SW 1271 (cell line): ENCODE results near the gene LRFN3.
"Not testable (repeated sequence)": the region's sequence is repeated elsewhere in the genome, so short reads cannot be mapped to it uniquely, and the experiment has no call there.

ENCODE experiments used
- DNase-seq, 2 experiments: peaks; one replicate each; lab custom pipeline; 2025; lab: John Stamatoyannopoulos, UW

LRFN3 gene, protein sequence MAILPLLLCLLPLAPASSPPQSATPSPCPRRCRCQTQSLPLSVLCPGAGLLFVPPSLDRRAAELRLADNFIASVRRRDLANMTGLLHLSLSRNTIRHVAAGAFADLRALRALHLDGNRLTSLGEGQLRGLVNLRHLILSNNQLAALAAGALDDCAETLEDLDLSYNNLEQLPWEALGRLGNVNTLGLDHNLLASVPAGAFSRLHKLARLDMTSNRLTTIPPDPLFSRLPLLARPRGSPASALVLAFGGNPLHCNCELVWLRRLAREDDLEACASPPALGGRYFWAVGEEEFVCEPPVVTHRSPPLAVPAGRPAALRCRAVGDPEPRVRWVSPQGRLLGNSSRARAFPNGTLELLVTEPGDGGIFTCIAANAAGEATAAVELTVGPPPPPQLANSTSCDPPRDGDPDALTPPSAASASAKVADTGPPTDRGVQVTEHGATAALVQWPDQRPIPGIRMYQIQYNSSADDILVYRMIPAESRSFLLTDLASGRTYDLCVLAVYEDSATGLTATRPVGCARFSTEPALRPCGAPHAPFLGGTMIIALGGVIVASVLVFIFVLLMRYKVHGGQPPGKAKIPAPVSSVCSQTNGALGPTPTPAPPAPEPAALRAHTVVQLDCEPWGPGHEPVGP

DNA sequence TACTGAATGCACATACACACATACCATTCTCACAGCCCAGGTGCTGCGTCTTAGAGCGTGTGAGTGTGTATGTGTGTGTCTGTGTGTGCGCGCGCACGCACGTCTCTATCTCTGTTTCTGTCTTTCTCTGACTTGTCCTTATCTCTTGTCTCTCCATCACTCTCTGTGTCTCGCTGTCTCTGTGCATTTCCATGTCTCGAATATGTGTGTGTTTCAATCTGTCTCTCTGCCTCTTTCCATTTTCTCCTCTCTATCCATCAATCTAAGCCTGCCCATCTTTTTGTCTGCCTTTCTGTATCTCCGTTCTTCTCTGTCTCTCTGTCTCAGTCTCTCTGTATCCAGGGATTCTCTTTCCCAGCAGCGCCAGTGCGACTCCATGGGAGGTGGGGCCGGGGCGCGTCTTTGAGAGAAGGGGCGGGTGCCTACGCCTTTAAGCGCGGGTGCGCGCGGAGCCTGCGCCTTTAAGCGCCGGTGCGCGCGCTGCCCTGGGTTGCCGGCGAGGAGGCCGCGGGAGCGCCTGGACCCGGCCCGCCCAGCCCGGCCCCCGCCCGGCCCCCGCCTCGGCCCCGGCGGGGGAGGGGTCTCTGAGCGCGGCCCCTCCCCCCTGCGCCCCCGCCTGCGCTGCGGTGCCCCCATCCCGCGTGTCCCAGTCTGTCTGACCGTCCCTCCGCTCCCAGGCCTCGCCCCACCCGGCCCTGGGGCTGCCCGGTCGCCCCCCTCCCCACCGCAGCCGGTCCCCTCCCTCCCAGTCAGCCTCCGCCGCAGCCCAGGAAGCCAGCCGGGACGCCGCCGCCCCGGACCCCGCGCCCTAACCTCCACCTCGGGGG lies at the start of gene LRFN3:
Gene LRFN3 (plus strand): TSS at position 464 of the 827 bp plus-strand sequence. CDS start 3,052 bp downstream, outside the sequence.
- peak in 1 of 2 experiments; percentile 56 for DNase-seq

DNA sequence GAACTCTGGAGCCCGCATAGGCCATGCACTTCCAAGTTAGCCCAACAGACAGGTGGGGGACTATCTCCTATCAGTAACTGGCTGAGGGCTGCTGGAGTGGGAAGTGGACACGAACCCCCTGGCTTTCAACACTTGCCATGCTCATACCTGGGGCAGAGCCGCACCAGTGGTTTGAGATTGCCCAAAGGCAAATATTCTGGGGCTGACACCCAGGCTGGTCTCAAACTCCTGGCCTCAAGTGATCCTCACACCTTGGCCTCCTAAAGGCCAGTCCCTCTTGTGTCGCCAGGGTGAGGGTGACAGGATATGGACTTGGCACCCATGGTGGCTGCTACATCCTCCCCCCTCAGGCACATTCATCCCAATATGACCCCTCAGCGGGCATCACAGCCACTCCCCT lies 49.0 kb upstream of the LRFN3 start:
- DNase-seq, result no peak

DNA sequence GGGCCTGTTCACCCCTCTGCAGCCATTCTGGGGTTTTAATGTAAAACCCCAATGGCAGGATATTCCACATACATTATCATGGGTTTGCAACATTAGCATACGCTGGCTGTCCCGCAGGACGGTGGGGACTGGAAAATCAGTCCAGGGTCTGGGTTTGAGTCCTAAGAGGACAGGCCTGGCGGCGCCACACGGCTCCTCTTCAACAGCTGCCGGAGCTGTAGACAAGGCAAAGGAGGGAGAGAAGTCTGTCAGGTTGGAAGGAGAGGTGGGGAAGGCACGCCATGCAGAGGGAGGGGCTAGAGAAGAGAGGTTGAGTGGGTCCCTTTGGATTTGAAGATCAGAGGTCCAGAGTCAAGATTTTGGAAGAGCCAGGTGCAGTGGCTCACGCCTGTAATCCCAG lies 47.8 kb upstream of the LRFN3 start:
- no peak for DNase-seq

DNA sequence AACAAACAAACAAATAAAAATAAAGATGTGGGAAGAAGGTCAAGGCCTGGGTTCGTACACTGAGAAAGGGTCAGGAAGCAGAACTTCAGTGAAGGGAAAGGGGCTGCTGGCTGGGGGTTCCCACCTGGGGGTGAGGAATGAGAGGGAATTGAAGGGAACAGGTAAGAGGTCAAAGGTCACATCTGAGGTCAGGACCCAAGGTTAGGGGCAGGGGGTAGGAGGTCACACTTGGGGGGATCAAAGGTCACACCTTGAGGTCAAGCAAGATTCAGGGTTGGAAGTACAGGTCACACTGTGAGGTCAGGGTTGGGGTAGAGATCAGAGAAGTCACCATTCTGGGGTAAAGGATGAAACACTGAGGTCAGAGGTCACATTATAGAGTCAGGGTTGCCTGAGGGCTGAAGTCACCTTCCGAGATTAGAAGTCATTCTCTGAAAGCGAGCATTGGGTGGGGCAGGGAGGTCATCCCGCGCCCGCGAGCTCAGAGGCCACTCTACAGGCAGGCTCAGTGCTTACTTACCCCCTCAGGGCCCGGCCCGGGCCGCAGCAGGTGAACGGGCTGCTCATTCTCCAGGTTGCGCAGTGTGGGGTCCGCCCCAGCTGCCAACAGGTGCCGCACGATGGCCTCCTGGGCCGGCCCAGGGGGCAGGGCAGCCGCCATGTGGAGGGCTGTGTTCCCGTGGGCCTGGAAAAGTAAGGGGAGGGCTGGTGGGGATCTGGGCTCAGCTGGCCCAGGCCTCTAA lies 46.6 kb upstream of the LRFN3 start:
- DNase-seq, result no peak

DNA sequence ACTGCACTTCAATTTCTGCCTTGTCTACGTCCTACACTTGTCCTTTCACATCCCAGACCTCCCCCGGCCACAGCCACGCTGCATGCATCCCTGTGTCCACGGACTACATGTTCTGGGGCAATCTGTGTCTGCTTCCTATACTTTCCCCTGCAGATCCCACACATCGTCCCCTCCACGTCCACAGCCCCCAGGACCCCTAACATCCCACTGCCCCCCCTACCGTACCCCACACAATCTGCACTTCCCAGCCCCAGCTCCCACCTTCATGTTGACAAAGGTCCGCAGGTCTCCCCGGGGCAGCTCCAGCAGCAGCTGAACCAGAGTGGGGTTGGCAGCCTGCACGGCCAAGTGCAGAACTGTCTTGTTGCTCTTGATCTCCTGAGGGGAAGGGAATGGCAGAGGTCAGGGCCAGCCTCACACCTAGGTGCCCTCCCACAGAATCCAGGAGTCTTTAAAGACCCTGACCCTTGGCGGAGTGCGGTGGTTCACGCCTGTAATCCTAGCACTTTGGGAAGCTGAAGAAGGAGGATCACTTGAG lies 46.0 kb upstream of the LRFN3 start:
- DNase-seq, result no peak

DNA sequence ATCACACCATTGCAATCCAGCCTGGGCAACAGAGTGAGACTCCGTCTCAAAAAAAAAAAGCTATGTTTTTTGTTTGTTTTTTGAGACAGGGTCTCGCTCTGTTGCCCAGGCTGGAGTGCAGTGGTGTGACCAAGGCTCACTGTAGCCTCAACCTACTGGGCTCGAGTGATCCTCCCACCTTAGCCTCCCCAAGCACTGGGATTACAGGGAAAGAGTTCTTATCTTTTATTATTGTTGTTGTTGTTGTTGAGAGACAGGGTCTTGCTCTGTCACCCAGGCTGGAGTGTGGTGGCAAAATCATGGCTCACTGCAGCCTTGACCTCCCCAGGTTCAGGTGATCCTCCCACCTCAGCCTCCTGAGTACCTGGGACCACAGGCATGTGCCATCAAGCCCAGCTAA lies 44.4 kb upstream of the LRFN3 start:
- DNase-seq, result not testable (repeated sequence)

DNA sequence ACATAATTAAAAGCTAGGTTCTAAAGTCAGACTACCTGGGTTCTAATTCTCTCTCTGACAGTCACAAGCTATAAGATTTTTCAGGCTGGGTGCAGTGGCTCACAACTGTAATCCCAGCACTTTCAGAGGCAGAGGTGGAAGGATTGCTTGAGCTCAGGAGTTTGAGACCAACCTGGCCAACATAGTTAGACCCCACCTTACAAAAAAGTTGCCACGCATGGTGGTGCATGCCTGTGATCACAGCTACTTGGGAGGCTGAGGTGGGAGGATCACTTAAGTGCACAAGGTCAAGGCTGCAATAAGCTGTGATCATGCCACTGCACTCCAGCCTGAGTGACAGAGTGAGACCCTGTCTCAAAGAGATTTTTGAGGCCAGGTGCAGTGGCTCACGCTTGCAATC lies 41.8 kb upstream of the LRFN3 start:
- no peak for DNase-seq

DNA sequence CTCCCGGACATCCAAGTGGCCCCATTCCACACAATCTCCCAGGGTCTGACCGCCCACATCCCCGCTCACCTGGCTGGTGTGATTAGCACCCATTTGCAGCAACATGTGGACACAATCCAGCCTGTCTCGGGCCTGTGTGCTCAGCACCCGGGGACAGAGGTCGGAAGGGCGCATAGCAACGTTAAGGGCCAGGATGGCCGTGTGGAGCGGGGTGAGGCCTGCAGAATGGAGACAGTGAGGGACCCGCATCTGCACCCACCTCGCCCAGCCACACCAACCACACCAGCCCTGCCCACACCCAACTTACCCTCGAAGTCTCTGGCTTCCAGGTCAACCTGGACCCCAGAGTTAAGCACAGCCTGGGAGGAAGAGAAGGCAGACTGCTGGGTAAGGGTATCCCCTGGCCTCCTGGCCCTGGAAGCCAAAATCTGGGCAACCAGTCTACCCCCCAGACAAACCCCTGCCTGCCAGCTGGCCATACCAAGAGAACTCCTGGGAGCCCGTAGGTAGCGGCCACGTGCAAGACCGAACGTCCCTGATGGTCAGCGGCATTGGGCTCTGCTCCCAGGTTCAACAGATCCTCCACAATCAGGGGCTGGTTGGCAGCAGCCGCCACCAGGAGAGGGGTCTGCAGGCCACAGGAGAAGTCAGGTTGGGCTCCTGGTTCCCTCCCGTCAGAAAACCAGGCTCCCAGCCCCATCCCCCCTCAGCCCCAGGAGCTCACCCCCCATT lies 40.1 kb upstream of the LRFN3 start:
- DNase-seq, result no peak

DNA sequence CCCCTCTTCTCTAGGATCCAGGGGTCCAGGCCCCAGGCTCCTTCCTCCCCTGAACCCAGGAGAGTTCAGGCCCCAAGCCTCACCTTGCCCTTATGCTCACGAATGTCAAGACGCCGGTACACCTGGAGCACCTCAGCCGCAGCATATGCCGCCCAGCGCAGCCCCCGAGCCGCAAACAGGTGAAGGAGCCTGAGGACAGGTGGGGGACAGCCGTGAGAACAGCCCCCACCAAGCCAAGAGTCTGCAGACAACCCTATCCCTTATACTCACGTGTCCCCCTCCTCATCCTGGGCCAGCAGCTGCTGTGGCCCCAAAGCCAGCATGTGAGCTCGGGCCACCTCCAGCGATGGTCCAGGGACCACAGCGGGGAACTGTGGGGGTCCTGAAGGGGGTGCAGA lies 39.5 kb upstream of the LRFN3 start:
- no peak for DNase-seq

DNA sequence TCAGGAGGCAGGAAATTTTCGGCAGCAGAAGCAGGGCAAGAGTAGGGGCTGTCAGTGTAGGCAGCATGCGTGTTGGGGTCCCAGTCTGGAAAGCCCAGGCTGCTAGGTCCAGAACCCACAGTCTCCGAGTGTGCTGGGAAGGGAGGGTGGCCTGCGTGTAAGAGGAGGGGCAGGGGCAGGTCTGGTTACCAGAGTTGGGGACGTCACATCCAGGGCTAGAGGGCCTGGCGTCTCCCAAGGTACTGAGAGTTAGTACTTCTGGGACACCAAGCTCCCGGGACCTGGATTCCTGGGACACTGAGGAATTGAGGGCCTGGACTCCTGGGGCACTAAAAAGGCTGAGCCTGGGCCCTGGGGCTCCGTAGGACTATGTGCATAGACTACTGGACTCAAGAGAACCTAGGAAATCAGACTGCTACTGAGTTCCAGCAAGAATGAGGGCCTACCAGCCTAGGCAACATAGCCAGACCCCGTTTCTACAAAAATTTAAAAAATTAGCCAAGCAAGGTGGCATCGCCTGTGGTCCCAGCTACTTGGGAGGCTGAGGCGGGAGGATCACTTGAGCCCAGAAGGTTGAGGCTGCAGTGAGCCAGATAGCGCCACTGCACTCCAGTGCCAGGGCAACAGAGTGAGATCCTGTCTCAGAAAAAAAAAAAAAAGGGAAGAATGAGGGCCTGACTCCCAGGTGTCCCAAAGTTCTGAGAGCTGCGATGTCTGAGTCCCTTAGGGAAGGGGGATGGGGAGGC lies 38.3 kb upstream of the LRFN3 start:
- DNase-seq, result no peak

DNA sequence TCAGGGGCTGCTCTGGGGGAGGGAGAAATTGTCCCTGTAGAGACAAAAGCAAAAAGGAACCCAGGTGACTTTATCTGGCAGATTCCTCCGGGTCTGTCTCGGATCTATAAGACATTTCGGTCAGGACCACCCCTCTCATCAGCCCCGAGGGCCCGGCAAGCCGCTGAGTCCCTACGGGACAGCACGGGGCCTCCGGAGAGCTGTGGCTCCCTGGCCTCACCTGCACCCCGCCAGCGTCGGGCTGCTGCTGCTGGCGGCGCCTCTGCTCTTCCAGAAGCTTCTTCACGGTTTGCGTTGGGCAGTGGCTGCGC lies 37.7 kb upstream of the LRFN3 start:
- no peak for DNase-seq

DNA sequence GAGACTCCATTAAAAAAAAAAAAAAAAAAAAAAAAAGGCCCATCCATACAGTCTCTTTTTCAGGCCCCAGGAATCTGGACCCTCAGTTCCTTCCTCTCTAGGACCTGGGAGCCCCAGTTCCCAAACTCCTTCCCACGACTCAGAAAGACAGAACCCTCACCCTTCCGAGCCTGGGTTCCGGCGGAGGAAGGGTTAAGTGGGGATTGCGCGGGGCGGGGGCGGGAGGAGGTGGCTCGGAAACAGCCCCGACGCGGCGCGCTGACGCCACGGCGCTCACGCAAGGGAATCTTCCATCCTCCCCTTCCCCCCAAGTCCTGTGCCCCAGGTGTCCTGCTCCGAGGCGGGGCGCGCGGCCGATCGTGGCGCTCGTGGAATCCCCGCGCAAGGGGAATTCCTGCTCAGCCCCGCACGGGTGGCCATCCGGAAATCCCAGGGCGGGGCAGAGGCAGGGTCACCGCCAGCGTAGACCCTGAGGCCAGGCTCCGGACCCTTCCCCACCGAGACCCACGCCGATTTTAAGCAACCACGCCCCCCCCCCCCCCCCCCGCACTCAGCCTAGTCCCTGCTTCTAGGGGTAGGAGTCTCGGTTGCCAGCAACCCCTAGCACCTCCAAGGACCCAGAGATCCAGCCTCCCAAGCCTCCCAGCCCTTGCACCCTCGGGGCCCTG lies 36.5 kb upstream of the LRFN3 start:
- peak; percentile 63 to 67 for DNase-seq

DNA sequence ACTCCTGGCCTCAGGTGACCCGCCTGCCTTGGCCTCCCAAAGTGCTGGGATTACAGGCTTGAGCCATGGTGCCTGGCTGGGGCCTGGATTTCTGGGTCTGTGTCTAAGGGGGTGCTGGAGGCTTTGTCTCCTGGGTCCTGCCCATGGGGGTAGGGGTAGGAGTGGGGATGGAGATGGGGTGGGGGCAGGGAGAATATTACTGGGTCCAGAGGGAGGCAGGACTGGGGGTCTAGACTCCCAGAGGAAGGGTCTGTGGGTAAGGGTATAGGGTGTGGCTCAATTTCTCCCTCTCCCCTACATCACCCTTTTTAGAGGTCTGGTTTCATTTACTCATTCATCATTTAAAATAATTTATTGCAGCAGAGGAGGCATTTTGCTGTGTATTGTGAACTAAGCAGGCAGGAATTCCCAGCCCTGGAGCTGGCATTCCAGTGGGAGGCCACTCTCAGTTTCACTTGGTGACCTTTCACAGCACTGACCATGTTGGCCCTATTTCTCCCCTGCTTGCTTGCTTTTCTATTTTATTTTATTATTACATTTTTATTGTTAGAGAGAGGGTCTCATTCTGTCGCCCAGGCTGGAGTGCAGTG lies 35.0 kb upstream of the LRFN3 start:
- DNase-seq, result no peak

DNA sequence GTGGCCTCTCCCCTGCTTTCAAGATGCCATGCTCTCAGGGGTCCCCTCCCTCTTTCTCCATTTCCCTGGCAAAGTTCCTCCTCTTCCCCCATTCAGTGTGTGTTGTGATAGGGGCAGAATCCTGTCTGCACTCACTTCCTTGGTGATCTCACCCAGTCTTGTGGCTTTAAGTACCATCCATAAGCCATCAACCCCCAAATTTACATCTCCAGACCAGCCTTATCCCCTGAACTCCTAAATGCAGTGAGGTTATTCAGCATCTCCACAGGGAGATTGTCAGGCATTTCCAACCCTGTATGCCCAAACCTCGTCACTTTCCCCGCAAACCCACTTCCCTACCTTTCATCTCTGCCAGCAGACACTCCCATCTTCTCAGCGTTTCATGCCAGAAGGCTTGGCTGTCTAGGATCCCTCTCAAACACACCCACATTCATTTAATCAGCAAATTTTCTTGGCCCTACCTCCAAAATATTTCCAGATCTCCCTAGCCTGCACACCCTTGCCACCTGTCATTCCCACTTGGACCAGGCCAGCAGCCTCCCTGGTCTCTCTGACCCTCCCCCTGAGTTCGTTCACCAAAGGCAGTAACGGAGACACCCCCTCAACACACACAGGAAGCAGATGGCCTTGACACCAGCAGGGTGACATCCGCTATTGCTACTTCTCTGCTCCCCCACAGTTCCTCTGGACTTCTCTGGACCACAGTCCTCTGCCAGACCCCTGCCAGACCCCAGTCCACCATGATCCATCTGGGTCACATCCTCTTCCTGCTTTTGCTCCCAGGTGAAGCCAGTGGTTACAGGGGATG lies 34.1 kb upstream of the LRFN3 start, which contains the start of gene HCST:
Gene HCST (plus strand): TSS at position 676 of the 808 bp plus-strand sequence. CDS start 65 bp downstream, at position 741.
- DNase-seq, result peak in 1 of 2 experiments; percentile 26

DNA sequence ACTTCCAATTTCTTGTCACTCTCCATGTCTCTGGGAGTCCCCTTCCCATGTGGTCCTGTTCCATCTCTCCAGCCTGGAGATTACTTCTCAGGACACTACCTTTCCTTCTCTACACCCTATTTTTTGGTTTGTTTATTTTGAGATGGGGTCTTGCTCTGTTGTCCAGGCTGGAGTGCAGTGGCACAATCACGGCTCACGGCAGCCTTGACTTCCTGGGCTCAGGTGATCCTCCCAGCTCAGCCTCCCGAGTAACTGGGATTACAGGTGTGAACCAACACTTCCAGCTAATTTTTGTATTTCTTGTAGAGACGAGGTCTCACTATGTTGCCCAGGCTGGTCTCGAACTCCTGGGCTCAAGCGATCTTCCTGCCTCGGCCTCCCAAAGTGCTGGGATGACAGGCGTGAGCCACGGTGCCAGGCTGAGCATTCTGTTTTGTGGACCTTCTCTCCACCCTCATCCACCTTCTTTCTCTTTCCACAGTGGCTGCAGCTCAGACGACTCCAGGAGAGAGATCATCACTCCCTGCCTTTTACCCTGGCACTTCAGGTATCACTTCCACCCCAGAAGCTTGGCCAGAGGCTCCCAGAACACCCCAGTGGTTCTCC lies 33.2 kb upstream of the LRFN3 start:
- no peak for DNase-seq

DNA sequence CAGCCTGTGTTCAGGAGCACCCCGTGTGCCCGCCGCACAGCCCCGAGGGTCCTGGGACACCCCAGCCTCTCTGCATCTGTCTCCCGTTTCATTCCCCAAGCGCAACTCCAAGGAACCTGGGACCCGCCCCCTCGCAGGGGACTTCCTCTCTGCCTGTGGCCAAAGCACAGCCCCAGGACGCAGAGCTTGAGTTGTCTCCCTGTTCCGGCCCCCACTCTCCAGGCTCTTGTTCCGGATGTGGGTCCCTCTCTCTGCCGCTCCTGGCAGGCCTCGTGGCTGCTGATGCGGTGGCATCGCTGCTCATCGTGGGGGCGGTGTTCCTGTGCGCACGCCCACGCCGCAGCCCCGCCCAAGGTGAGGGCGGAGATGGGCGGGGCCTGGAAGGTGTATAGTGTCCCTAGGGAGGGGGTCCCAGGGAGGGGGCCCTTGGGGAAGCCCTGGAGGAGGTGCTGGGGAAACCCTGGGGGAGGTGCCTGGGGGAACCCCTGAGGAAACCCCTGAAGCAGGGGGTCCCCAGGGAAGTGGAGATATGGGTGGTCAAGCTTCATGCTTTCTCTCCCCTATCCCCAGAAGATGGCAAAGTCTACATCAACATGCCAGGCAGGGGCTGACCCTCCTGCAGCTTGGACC lies 32.5 kb upstream of the LRFN3 start:
- DNase-seq, result peak; percentile 41 to 53

DNA sequence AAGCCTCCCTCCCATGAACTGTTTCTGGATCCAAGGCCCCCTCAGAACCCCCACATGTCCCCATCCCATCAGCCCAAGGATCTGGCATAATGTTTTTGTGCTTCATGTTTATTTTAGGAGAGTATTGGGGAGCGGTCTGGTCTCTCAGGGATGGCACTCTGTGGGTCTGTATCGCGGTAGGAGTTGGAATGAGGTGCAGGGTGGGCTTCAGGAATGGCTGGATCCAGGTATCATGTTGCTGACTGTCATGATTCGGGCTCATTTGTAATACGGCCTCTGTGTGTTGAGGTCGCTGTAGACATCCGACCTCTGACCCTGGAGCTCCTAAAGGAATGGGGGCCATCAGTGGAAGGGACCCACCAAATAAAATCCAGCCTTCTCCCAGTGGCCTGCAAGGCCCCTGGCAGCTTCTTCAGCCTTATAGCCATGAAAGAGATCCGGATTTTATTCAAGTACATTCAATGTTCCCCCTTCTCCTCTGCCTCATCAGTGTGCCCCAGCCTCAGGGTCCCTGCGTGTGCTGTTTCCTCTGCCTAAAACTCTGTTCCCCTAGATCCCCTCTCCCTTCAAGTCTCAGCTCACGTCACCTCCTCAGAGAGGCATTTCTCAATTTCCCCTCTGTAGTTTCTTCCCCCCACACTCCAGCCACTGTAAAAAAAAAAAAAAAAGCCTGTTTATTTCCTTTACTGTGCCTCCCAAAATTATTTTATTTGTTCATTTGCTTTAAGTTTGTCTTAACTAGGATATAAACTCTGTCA lies 31.7 kb upstream of the LRFN3 start:
- no peak for DNase-seq
